GM19035 (cell line): ENCODE results near the gene SMARCA2.
"Not testable (repeated sequence)": the region's sequence is repeated elsewhere in the genome, so short reads cannot be mapped to it uniquely, and the experiment has no call there.

Experiments used
- ATAC-seq: cut with Tn5 transposase; IDR thresholded peaks from one replicate; pipeline ENCODE4 v1.9.1; 2021; ENCODE audit not compliant: unreplicated experiment

Gene SMARCA2

GRCh38 chr9:2134391-2134790, 119.2 kb downstream of the SMARCA2 start:
- ATAC-seq, result no peak

- ATAC-seq, result no peak
These were observed 123.5 kb downstream of the SMARCA2 start for GRCh38 chr9:2138646-2139045.

GRCh38 chr9:2140600-2141223, 125.6 kb downstream of the SMARCA2 start:
- no peak for ATAC-seq

DNA sequence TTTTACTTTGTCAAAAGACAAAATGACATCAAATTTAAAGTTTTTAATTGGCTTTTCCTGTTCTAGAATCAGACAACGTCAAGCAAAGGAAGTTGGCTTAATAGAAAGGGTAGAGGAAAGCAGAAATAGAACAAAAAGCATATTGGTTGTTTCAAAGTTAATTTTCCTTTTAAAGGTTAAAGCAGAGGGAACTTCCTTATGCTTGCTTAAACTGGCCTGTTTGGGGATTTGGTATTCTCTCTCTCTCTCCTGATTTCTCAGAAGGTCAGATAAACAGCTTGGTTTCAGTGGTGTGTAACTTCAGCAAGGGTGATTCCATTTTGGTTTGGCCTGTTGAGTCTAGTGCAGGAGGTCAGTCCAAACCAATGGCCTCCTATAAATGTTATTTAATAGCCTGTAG, 127.1 kb downstream of the SMARCA2 start:
- no peak for ATAC-seq

GRCh38 chr9:2144619-2145018, 129.5 kb downstream of the SMARCA2 start:
- ATAC-seq, result no peak

DNA sequence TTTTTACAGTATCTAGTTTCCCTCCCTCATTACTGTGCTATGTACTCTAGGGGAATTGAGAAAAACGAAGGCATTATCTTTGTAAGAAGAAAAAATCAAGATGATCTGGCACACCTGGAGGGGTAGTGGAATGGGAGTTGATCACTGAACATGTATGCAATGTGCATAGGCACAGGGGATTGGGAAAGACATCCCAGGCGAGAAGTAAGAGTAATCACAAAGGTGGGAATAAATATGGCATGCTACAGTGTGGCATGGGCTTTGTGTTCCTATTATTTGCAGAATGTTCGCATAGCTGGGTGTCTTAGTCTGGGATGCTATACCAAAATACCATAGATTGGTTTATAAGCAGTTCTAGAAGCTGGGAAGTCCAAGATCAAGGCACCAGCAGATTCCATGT, 130.6 kb downstream of the SMARCA2 start:
- no peak for ATAC-seq

DNA sequence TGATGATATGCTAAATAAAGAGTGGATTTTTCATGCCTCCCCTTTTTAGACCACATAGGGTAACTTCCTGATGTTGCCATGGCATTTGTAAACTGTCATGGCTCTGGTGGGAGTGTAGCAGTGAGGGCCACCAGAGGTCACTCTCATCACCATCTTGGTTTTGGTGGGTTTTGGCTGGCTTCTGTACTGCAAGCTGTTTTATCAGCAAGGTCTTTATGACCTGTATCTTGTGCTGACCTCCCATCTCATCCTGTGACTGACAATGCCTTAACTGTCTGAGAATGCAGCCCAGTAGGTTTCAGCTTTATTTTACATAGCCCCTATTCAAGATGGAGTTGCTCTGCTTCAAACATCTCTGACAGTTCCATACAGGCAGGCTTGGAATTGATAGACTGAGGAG, 131.6 kb downstream of the SMARCA2 start:
- ATAC-seq, result not testable (repeated sequence)

GRCh38 chr9:2150338-2150737, 135.2 kb downstream of the SMARCA2 start:
- no peak for ATAC-seq

GRCh38 chr9:2151171-2151570, 136.0 kb downstream of the SMARCA2 start:
- ATAC-seq, result no peak

DNA sequence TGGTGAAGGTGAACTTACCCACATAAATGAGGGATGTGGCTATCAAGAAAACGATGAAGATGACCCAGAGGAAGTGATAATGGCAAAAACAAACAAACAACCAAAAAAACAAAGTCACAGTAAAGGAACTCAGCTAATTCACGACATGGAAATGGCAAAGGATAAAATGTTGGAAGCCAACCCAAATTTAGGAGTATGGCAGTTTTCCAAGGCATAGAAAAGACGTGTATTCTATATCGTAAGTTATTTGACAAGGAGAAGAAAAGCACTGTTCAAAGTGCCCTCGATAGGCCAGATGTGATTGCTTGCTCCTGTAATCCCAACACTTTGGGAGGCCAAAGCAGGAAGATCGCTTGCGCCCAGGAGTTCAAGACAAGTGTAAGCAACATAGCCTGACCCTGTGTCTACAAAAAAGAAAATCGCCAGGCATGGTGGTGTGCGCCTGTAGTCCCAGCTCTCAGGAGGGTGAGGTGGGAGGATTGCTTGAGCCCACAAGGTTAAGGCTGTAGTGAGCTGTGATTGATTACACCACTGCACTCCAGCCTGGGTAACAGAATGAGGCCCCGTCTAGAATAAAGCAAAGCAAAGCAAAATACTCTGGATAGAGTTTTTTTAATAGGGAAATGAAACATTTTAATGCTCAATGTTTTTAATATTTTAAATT, 138.0 kb downstream of the SMARCA2 start:
- no peak for ATAC-seq

GRCh38 chr9:2153630-2154217, 138.6 kb downstream of the SMARCA2 start:
- no peak for ATAC-seq

GRCh38 chr9:2154731-2155130, 139.6 kb downstream of the SMARCA2 start:
- no peak for ATAC-seq

GRCh38 chr9:2155966-2156365, 140.8 kb downstream of the SMARCA2 start:
- no peak for ATAC-seq

DNA sequence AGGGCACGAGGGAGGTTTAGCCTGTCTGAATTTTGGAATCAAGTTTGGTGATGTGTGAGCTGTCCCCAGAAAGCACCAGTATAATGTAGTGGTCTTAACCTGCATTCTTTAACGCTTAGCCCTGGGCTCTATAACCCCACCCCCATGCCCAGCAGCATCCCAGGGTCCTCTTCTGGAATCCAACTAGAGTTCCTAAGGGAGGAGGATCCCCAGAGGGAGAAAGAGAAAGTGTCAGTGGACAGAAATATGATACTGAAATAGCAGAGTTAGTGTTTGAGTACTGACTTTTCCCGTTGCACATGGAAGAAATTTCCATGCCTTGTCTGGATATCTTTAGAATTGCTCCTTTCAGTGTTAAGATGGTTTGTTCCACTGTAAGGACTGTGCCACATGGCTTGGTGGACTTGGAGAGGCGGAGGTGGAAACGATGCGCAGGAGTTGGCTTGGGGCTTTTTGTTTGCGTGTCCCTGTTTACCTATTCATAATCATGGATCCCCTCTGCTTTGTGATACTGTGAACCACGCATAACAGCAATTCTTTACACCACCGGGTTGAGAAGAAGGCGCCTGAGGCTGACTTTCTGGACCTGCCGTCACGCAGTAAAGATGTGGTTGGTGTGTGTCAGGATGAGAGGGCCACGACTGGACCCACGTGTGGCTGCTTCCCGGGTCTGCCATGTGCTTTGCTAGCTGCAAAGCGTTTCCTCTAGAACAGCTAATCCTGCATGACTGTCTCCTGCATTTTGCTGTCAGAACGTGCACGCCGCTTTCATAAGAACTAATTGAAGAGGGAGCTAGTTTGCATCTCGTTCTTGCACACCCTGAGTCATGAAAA, 142.3 kb downstream of the SMARCA2 start:
- peak; percentile 45 for ATAC-seq

GRCh38 chr9:2158111-2158610, 143.0 kb downstream of the SMARCA2 start:
- ATAC-seq, result peak; percentile 58

DNA sequence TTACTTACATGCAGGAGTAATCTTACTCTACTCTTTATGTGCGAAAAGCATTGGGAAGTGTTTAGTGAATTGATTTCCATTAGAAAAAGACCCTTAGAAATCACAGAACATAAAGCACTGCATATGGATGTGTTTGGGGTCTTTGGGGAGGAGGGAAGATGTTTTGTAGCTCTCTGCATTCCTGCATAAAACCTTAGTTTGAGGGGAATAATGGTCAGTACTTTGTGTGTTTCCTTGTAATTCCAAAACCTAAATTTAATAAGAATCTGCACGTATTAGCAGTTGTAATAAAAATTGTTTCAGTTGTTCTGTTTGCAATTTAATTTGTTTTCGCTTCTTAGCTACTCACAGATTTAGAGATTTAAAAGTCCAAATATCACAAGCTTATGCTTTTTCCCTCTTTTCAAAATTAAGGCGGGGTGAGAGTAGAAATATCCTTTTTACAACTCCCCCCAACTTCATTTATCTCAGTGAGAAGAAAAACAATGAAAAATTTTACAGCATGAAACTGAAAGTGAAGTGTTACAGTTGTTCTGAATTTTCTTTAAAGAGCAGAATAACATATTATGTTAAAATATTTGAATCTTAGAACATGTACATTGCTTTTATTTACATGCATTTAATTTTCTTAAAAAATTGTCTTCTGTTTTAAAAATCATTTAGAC, 143.8 kb downstream of the SMARCA2 start:
- ATAC-seq, result no peak

DNA sequence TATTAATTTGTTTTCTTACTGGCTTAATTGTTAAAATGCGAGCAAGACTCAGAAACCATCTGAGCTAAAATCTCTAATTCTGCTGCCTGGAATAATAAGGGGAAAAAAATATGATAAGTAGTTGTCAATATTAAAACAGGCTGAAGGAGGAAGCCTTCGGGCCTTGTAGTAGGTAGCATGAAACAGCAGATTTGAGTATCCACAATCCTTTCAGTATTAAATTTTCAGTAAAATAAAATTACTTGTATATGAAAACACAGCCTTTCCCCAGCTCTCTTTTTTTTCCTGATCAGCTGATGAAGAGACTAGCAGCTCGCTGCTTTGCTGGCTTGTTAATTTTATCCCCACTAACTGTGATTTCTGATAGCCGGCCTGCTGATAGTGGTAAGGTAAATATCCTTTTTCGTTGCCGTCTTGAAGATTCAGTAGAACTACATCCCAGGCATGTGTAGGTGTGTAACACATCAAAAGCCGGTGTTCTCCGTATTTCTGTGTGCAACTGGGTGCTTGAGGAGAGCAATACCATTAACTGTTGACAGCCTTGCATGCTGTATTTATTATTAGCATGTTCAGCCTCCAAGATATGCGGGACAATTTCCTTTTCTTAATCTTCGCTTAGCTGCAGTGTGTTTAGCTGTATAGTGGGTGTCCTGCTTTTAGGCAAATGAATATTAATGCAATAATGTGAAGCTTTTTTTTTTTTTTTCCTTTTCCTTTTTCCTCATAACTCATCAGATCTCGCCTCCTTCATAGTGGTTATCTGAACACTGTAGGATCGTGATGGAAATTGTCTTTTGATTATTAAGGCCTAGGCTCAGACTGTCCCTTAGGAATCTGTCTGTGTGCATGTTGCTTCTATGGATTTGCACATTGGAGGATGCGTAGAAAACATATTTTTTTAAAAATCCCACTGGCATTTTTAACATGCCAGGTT, 144.6 kb downstream of the SMARCA2 start:
- no peak for ATAC-seq

DNA sequence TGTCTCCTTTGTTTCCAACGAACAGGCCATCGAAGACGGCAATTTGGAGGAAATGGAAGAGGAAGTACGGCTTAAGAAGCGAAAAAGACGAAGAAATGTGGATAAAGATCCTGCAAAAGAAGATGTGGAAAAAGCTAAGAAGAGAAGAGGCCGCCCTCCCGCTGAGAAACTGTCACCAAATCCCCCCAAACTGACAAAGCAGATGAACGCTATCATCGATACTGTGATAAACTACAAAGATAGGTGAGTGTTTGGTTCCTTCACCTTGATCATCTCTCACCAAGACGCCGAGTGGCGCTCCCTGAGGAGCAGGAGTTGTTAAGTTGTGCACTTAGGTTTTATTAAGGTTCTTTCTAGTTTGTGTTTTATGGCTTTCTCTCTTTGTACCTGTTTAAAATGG, 146.5 kb downstream of the SMARCA2 start:
- no peak for ATAC-seq

DNA sequence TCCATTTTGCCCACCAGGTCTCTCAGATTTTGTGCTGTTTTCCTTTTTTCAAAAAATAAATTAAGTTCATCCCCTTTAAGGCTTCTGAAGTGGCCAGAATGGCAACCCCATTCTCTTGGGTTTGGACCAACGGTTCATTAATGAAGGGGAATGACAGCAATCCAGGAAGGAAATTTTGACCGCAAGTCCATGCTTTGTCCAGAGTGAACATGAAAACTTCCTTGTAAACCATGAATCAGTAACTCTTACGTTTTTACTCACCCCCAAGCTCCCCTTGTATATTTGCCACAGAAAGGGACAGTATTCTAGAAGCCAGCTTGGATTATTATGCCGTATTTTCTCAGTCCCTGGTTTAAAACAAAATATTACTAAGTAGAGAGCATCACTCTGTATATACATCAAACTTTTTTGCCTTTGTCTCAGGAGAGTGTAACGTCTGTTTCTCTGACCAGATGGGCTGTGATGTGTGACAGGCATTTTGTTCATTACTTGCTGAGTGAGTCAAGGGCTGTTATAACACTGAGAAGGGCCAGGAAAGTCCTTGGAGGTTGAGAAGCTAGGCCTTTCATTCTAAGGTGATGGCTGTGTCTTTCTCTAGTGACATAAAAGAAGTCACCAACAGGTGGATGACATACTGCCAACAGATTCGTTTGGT, 148.2 kb downstream of the SMARCA2 start:
- ATAC-seq, result no peak
